Uterus (tissue), 4 donors: ENCODE measurements around the gene SUCLG2. TPM values are rescaled to one million over a fixed set of nuclear protein-coding genes. Genes with fewer than 3 reads are reported as not detected.

ENCODE experiments used
- DNase-seq, 2 donors: peaks; one replicate each; pipeline ENCODE4 v3.0.0-alpha.2; 2019 to 2020
- H3K27ac ChIP-seq, 2 donors: fragments of 200-600 bp; sonication (generic); 1 replicate in 1 of 2; 2 replicates in 1 of 2; pipeline ENCODE4 v1.5.1; 2016 to 2018
- H3K27me3 ChIP-seq, 2 donors: fragments of 200-600 bp; sonication (generic); one replicate each; pipeline ENCODE4 v1.5.1; 2018 to 2019; ENCODE audit warnings: control low read depth in 1 of 2
- H3K36me3 ChIP-seq, 2 donors: fragments of 200-600 bp; sonication (generic); one replicate each; pipeline ENCODE4 v1.5.1; 2019; ENCODE audit warnings: control low read depth in 1 of 2
- H3K4me1 ChIP-seq, 2 donors: fragments of 200-600 bp; sonication (generic); one replicate each; pipeline ENCODE4 v1.5.1; 2018 to 2019; ENCODE audit warnings: control low read depth in 1 of 2
- H3K4me3 ChIP-seq, 2 donors: fragments of 200-600 bp; sonication (generic); 1 replicate in 1 of 2; 2 replicates in 1 of 2; pipeline ENCODE4 v1.5.1; 2018 to 2019; ENCODE audit warnings: mild to moderate bottlenecking in 1 of 2
- H3K9me3 ChIP-seq, 2 donors: fragments of 200-600 bp; sonication (generic); one replicate each; pipeline ENCODE4 v1.5.1; 2019; ENCODE audit warnings: control low read depth in 1 of 2
- POLR2A ChIP-seq, 2 donors: fragments of 450-650 bp; IDR thresholded peaks; one replicate each; pipeline ENCODE4 v1.6.1; 2016; ENCODE audit warnings: antibody characterized with exemption in 2 of 2, mild to moderate bottlenecking in 1 of 2, moderate library complexity in 1 of 2
- intact Hi-C: fragments of 100-400 bp; cut with DNase I; formaldehyde crosslinking; loops from one replicate; pipeline ENCODE4 v1.15.1; 2023; ENCODE audit warnings: low total_unique reads
- total RNA-seq, 4 donors: library from RNA; depleted of rRNA in 3 of 4; stranded (reverse); fragments of >200 nt in 3 of 4; gene quantifications; one replicate each; pipeline versions ENCODE4 v1.1.0 to v1.2.4, GENCODE V29; 2014 to 2023
- TF ChIP-seq, protein P1 (sequence below), 4 experiments: fragments of 200-600 bp in 2 of 4; fragments of 450-650 bp in 2 of 4; sonication (generic) in 2 of 4; IDR thresholded peaks; one replicate each; pipeline ENCODE4 v1.5.1; 2016 to 2019; ENCODE audit warnings: antibody characterized with exemption in 4 of 4, mild to moderate bottlenecking in 2 of 4, moderate library complexity in 1 of 4
- donor health status: DM: yes; HTN: yes; CAD: no.

SUCLG2 gene
- total RNA-seq, 4 donors from 2014 or later = 30.5 to 77.0 (median 45.2) TPM

DNA sequence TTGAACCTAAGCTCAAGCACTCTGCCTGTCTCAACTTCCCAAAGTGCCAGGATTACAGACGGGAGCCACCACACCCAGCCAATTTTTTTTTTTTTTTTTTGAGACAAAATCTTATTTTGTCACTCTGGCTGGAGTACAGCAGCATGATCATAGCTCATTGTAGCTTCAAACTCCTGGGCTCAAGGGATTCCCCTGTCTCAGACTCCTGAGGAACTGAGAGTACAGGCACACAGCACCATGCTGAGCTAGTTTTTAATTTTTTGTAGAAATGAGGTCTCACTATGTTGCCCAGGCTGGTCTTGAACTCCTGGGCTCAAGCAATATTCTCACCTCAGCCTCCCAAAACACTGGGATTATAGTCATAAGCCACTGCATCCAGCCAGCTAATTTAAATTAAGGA is 36.8 kb upstream of the SUCLG2 start:
- no peaks in the 10 kb centered on the region for H3K36me3 ChIP-seq
- intact Hi-C loops = no loop called here
- DNase-seq = no peak
- H3K27me3 ChIP-seq = no peaks in the 10 kb centered on the region
- H3K4me1 ChIP-seq = no peaks in the 10 kb centered on the region
- H3K27ac ChIP-seq = no peak overlapping the region
- no peaks in the 10 kb centered on the region for H3K9me3 ChIP-seq
- no peak overlapping the region for H3K4me3 ChIP-seq
- TF ChIP-seq, protein P1, sequence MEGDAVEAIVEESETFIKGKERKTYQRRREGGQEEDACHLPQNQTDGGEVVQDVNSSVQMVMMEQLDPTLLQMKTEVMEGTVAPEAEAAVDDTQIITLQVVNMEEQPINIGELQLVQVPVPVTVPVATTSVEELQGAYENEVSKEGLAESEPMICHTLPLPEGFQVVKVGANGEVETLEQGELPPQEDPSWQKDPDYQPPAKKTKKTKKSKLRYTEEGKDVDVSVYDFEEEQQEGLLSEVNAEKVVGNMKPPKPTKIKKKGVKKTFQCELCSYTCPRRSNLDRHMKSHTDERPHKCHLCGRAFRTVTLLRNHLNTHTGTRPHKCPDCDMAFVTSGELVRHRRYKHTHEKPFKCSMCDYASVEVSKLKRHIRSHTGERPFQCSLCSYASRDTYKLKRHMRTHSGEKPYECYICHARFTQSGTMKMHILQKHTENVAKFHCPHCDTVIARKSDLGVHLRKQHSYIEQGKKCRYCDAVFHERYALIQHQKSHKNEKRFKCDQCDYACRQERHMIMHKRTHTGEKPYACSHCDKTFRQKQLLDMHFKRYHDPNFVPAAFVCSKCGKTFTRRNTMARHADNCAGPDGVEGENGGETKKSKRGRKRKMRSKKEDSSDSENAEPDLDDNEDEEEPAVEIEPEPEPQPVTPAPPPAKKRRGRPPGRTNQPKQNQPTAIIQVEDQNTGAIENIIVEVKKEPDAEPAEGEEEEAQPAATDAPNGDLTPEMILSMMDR (IDR thresholded peaks at IDR 0.05) = no peak
- TF ChIP-seq POLR2A (IDR thresholded peaks at IDR 0.05) = no peak

DNA sequence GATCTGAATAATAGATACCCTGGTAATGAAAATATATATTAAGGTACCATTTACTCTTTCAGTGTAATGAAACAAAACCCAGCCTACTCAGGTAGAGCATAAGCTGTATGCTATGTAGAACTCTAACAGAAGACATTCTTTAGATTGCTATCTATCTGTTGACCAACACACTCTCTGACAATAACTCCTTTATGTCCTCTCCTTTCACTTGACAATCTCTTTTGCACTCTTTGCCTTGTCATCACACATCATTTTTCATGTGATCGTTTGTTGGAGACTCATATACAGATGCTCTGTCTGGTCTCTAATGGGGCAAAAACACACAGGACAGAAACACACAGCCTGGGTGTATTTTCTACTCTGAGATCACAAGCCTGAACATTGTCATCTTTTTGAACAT is 35.4 kb upstream of the SUCLG2 start:
- no peak overlapping the region for H3K27ac ChIP-seq
- H3K27me3 ChIP-seq = no peaks in the 10 kb centered on the region
- H3K9me3 ChIP-seq = no peaks in the 10 kb centered on the region
- no peak for DNase-seq
- no peak overlapping the region for H3K4me3 ChIP-seq
- H3K36me3 ChIP-seq = no peaks in the 10 kb centered on the region
- TF ChIP-seq, protein P1 (IDR thresholded peaks at IDR 0.05) = no peak
- no peak for TF ChIP-seq POLR2A (IDR thresholded peaks at IDR 0.05)
- intact Hi-C loops = no loop called here
- H3K4me1 ChIP-seq = no peaks in the 10 kb centered on the region

GRCh38 chr3:67688231-67688630 is 33.8 kb upstream of the SUCLG2 start:
- intact Hi-C loops = no loop called here
- Histone ChIP-seq H3K36me3 (no peaks in the 10 kb centered on the region), H3K4me3 (no peak overlapping the region), H3K27ac (no peak overlapping the region), H3K27me3 (no peaks in the 10 kb centered on the region), H3K4me1 (no peaks in the 10 kb centered on the region), H3K9me3 (no peaks in the 10 kb centered on the region)
- DNase-seq = no peak
- no peak for TF ChIP-seq POLR2A (IDR thresholded peaks at IDR 0.05)
- TF ChIP-seq, protein P1 (IDR thresholded peaks at IDR 0.05) = no peak

- H3K4me3 ChIP-seq = no peak overlapping the region
- no peak for TF ChIP-seq POLR2A (IDR thresholded peaks at IDR 0.05)
- TF ChIP-seq, protein P1 (IDR thresholded peaks at IDR 0.05) = no peak
- H3K36me3 ChIP-seq = no peaks in the 10 kb centered on the region
- H3K9me3 ChIP-seq = no peaks in the 10 kb centered on the region
- no peaks in the 10 kb centered on the region for H3K4me1 ChIP-seq
- H3K27me3 ChIP-seq = no peaks in the 10 kb centered on the region
- no peak for DNase-seq
- no peak overlapping the region for H3K27ac ChIP-seq
- intact Hi-C loops = no loop called here
Observed at GRCh38 chr3:67686069-67686468, 31.7 kb upstream of the SUCLG2 start.

- no peak for TF ChIP-seq POLR2A (IDR thresholded peaks at IDR 0.05)
- H3K9me3 ChIP-seq = no peaks in the 10 kb centered on the region
- intact Hi-C loops = no loop called here
- no peaks in the 10 kb centered on the region for H3K4me1 ChIP-seq
- DNase-seq = no peak
- no peaks in the 10 kb centered on the region for H3K36me3 ChIP-seq
- H3K4me3 ChIP-seq = no peak overlapping the region
- H3K27ac ChIP-seq = no peak overlapping the region
- no peaks in the 10 kb centered on the region for H3K27me3 ChIP-seq
Observed at GRCh38 chr3:67685499-67685898, 31.1 kb upstream of the SUCLG2 start.

- H3K27ac ChIP-seq = no peak overlapping the region
- H3K27me3 ChIP-seq = no peaks in the 10 kb centered on the region
- no peak for DNase-seq
- H3K9me3 ChIP-seq = no peaks in the 10 kb centered on the region
- H3K4me1 ChIP-seq = no peaks in the 10 kb centered on the region
- no peak for TF ChIP-seq POLR2A (IDR thresholded peaks at IDR 0.05)
- TF ChIP-seq, protein P1 (IDR thresholded peaks at IDR 0.05) = no peak
- intact Hi-C loops = no loop called here
- no peaks in the 10 kb centered on the region for H3K36me3 ChIP-seq
- H3K4me3 ChIP-seq = no peak overlapping the region
Observed at GRCh38 chr3:67684211-67684610, 29.8 kb upstream of the SUCLG2 start.
